Measurements from ENCODE around the gene ALK.

Gene ALK

GRCh38 chr2:29162204-29162928 lies 759.0 kb downstream of the ALK start:
- TF ChIP-seq, protein P1, sequence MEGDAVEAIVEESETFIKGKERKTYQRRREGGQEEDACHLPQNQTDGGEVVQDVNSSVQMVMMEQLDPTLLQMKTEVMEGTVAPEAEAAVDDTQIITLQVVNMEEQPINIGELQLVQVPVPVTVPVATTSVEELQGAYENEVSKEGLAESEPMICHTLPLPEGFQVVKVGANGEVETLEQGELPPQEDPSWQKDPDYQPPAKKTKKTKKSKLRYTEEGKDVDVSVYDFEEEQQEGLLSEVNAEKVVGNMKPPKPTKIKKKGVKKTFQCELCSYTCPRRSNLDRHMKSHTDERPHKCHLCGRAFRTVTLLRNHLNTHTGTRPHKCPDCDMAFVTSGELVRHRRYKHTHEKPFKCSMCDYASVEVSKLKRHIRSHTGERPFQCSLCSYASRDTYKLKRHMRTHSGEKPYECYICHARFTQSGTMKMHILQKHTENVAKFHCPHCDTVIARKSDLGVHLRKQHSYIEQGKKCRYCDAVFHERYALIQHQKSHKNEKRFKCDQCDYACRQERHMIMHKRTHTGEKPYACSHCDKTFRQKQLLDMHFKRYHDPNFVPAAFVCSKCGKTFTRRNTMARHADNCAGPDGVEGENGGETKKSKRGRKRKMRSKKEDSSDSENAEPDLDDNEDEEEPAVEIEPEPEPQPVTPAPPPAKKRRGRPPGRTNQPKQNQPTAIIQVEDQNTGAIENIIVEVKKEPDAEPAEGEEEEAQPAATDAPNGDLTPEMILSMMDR (IDR thresholded peaks at IDR 0.05), result no peak

DNA sequence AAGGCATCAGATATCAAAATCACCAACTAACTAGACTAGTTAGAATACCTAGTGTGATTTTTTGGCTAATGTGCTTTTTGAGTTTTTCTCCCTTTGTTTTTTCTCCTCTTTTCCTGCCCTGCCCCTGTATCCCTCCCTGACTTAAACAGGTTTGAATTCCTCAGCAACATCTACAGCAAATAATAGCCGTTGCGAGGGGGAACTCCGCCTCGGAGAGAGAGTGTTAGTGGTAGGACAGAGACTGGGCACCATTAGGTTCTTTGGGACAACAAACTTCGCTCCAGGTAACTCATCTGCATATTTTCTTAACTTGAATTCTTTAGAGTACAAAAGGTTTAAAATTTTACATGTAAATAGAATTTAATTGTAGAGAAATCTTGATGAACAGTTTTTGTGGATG lies 761.2 kb downstream of the ALK start:
- TF ChIP-seq, protein P1 (IDR thresholded peaks at IDR 0.05), result no peak

DNA sequence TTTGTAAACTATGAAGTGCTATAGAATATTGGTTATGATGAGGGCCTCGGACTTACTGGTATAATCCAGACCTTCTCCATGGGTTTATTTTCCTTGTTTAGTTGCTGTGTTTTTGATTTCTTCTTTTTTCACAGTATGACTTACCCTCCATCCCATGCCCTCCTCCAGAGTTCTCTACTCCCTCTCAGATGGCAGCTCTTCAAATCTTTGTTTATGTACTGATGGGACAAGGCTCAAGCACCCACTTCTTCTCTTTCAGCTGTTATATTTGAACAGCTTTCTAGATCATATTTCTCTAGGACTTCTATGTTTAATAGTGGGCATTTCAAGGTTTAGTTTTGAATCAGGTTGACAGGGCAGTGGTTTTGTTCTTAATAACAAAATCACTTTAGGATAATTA lies 762.3 kb downstream of the ALK start:
- TF ChIP-seq, protein P1 (IDR thresholded peaks at IDR 0.05), result no peak

DNA sequence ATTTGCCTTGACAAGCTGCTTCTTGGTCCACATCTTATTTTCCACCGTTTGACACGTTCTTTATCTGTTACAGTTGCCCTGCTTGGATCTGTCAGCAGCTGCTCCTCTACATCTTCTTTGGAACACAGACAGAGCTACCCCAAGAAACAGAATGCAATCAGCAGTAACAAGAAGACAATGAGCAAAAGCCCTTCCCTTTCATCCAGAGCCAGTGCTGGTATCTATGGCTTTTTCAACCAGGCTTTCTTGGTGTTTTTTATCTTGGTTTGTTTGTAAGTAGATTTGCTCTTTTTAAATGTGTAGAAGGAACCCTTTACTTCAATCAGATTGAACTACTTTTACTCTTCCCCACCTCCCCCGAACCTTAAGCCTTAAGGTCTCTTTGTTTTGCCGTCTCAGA lies 764.3 kb downstream of the ALK start:
- TF ChIP-seq, protein P1 (IDR thresholded peaks at IDR 0.05), result no peak

DNA sequence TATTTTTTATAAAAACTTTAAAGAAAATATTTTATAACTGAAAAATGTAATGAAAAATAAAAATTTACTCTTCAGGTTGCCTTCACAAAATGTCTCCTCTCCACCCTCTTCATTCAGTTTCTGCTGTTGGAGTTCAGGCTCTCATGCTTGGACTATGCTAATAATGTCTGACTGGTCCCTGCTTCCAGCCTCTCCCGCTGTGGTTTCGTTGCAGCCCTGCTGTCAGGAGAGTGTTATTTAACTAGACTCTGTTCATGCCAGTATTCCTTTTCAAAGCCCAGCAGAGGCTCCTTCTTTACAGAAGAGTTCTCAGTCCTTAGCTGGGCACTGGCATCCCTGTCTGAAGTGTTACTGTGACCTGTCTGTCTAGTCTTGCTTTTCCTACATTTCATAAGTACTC lies 765.8 kb downstream of the ALK start:
- TF ChIP-seq, protein P1 (IDR thresholded peaks at IDR 0.05), result no peak

GRCh38 chr2:29154610-29155009 lies 766.8 kb downstream of the ALK start:
- TF ChIP-seq, protein P1 (IDR thresholded peaks at IDR 0.05), result no peak

- TF ChIP-seq, protein P1 (IDR thresholded peaks at IDR 0.05), result no peak
Observed at GRCh38 chr2:29147963-29148362, 773.4 kb downstream of the ALK start.

DNA sequence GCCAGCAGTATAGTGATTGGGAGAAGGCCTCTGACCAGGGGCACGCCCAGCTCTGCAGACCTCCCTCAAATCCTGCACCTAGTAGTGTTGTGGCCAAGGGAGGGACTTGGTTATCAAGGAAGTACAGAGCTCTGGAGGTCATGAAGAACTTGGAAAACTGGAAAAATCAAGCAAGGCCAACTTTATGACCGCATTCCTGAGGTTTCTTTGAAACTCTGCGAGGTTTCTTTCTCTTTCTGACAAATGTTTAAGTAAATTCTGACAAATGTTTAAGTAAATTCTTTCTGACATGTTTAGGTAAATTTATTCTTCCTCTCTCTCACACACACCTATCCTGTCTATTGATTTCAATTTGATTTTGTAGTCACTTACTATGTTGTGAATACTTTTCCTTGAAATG lies 775.2 kb downstream of the ALK start:
- TF ChIP-seq, protein P1 (IDR thresholded peaks at IDR 0.05), result no peak

Measured in LNCAP (cell line).